ENCODE measurements around the gene CTNNA3. TPM values are rescaled to one million over a fixed set of nuclear protein-coding genes. Genes with fewer than 3 reads are reported as not detected.

CTNNA3 gene
- total and polyA plus RNA-seq, 12 donors = 0.03 to 14.4 (median 0.47) TPM; not detected in 1

DNA sequence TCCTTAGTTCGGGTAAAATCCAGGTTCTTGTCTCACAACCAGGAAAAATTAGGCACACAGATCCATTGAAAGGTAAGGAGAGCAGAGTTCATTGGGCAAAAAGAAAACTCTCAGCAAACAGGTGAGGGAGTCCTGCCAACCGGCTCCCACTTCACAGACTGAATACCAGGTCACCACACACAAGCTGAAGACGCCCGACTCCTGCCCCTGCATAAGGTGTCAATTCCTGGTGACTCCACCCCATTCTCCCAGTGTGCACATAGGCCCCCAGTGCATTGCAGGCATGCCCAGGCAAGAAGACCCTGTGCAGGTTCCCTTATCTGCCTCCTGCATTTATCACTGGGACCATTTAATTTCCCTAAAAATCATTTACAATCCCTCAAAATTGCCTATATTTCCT, 415.6 kb downstream of the CTNNA3 start:
- no peak for TF ChIP-seq POLR2A (IDR thresholded peaks at IDR 0.05)
- TF ChIP-seq, protein P1, sequence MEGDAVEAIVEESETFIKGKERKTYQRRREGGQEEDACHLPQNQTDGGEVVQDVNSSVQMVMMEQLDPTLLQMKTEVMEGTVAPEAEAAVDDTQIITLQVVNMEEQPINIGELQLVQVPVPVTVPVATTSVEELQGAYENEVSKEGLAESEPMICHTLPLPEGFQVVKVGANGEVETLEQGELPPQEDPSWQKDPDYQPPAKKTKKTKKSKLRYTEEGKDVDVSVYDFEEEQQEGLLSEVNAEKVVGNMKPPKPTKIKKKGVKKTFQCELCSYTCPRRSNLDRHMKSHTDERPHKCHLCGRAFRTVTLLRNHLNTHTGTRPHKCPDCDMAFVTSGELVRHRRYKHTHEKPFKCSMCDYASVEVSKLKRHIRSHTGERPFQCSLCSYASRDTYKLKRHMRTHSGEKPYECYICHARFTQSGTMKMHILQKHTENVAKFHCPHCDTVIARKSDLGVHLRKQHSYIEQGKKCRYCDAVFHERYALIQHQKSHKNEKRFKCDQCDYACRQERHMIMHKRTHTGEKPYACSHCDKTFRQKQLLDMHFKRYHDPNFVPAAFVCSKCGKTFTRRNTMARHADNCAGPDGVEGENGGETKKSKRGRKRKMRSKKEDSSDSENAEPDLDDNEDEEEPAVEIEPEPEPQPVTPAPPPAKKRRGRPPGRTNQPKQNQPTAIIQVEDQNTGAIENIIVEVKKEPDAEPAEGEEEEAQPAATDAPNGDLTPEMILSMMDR (IDR thresholded peaks at IDR 0.05) = no peak
- intact Hi-C loops (cut with DNase I) = no loop called here

DNA sequence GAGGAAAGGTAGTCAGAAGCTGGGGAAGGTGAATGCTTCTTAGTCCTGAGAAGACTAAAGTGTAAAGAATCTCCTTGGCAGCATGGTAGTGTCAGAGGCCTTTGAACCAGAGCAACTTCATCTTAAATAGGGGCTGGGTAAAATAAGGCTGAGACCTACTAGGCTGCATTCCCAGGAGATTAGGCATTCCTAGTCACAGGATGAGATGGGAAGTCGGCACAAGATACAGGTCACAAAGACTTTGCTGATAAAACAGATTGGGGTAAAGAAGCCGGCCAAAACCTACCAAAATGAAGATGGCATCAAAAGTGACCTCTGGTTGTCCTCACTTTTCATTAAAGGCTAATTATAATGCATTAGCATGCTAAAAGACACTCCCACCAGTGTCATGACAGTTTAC, 418.6 kb downstream of the CTNNA3 start:
- no peaks in the 10 kb centered on the region for H3K9me3 ChIP-seq (replicated peaks in 1 of 3)
- no peak for DNase-seq
- no peaks in the 10 kb centered on the region for H3K27me3 ChIP-seq
- no peak overlapping the region for H3K27ac ChIP-seq
- no peaks in the 10 kb centered on the region for H3K4me1 ChIP-seq (replicated peaks in 1 of 2)
- 83 to 85% (median 84%) methylated on average over 2 of the region's 2 CpGs for WGBS, 4 donors
- H3K4me3 ChIP-seq = no peak overlapping the region
- intact Hi-C loops (cut with DNase I) = no loop called here
- no peak for TF ChIP-seq POLR2A (IDR thresholded peaks at IDR 0.05)
- TF ChIP-seq, protein P1 (IDR thresholded peaks at IDR 0.05) = no peak
- H3K36me3 ChIP-seq (replicated peaks in 1 of 2) = no peaks in the 10 kb centered on the region

More for the DNA sequence above, 415.6 kb downstream of the CTNNA3 start:
- H3K9me3 ChIP-seq (replicated peaks in 1 of 3) = no peaks in the 10 kb centered on the region
- 85 to 93% (median 89%) methylated on average over 4 of the region's 4 CpGs for WGBS, 4 donors
- no peak overlapping the region for H3K27ac ChIP-seq
- H3K4me1 ChIP-seq (replicated peaks in 1 of 2) = no peaks in the 10 kb centered on the region
- no peaks in the 10 kb centered on the region for H3K27me3 ChIP-seq
- DNase-seq = no peak
- H3K36me3 ChIP-seq (replicated peaks in 1 of 2) = no peaks in the 10 kb centered on the region
- H3K4me3 ChIP-seq = no peak overlapping the region

DNA sequence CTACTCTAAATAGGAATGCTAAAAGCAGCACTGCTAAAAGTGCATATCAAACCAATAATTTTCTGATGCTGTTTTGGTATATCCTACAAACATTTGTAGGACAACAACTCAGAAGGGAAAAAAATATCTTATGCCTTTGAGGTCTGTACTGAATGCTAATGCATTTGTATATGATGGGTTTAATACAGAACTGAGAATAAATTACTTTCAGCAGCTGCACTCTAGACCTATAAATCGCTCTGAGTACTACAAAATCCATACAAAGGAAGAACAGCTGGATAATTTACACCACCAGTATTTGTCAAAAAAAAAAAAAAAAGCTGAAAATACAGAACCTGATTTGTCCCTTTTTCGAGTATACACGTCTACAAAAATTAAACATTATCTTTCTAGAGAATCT, 426.2 kb downstream of the CTNNA3 start:
- Histone ChIP-seq H3K4me3 (no peak overlapping the region), H3K27ac (no peak overlapping the region), H3K27me3 (no peaks in the 10 kb centered on the region), H3K9me3 (replicated peaks in 1 of 3) (no peaks in the 10 kb centered on the region), H3K4me1 (replicated peaks in 1 of 2) (no peaks in the 10 kb centered on the region), H3K36me3 (replicated peaks in 1 of 2) (no peaks in the 10 kb centered on the region)
- WGBS, 4 donors = 63 to 80% (median 66%) methylated on average over 3 of the region's 3 CpGs
- TF ChIP-seq, protein P1 (IDR thresholded peaks at IDR 0.05) = no peak
- no peak for TF ChIP-seq POLR2A (IDR thresholded peaks at IDR 0.05)
- no peak for DNase-seq
- intact Hi-C loops (cut with DNase I) = no loop called here

DNA sequence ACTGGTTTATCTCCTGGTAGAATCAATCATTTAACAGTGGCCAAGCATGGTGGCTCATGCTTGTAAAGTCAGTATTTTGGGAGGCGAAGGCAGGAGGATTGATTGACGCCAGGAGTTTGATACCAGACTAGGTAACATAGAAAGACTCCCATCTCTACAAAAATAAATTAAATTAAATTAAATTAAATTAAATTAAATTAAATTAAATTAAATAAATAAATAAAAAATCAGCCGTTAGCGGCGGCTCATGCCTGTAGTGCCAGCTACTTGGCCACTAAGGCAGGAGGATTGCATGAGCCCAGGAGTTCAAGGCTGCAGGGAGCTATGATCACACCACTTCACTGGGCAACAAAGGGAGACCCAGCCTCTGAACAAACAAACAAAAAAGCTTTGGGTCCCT, 427.8 kb downstream of the CTNNA3 start:
- H3K4me1 ChIP-seq (replicated peaks in 1 of 2) = no peaks in the 10 kb centered on the region
- no peaks in the 10 kb centered on the region for H3K27me3 ChIP-seq
- no peak overlapping the region for H3K4me3 ChIP-seq
- no peaks in the 10 kb centered on the region for H3K36me3 ChIP-seq (replicated peaks in 1 of 2)
- 82 to 99% (median 92%) methylated on average over 5 of the region's 5 CpGs for WGBS, 4 donors
- no peaks in the 10 kb centered on the region for H3K9me3 ChIP-seq (replicated peaks in 1 of 3)
- no peak overlapping the region for H3K27ac ChIP-seq
- DNase-seq = no peak
- intact Hi-C loops (cut with DNase I) = no loop called here
- no peak for TF ChIP-seq POLR2A (IDR thresholded peaks at IDR 0.05)
- TF ChIP-seq, protein P1 (IDR thresholded peaks at IDR 0.05) = no peak
